ENCODE results near the gene CEP72.

Gene CEP72

GRCh38 chr5:640461-641330, 28.6 kb downstream of the CEP72 start:
- no peak for DNase-seq

GRCh38 chr5:641331-641765, 29.2 kb downstream of the CEP72 start:
- no peak for DNase-seq

GRCh38 chr5:642481-642880, 30.3 kb downstream of the CEP72 start:
- no peak for DNase-seq

GRCh38 chr5:643351-643801, 31.2 kb downstream of the CEP72 start:
- no peak for DNase-seq

- no peak for DNase-seq
Measured at GRCh38 chr5:643811-644271, 31.7 kb downstream of the CEP72 start.

- DNase-seq: no peak
Measured at GRCh38 chr5:644509-644908, 32.4 kb downstream of the CEP72 start.

GRCh38 chr5:644971-645370, 32.8 kb downstream of the CEP72 start:
- DNase-seq: no peak

GRCh38 chr5:645421-645820, 33.3 kb downstream of the CEP72 start:
- DNase-seq: no peak

- no peak for DNase-seq
Measured at GRCh38 chr5:646396-647201, 34.5 kb downstream of the CEP72 start.

GRCh38 chr5:647311-647710, 35.2 kb downstream of the CEP72 start:
- no peak for DNase-seq

- DNase-seq: no peak
Measured at GRCh38 chr5:647727-648126, 35.6 kb downstream of the CEP72 start.

GRCh38 chr5:651296-652022, 39.3 kb downstream of the CEP72 start:
- no peak for DNase-seq

- DNase-seq: no peak
Measured at GRCh38 chr5:652023-652515, 39.9 kb downstream of the CEP72 start.

GRCh38 chr5:652773-653350, 40.7 kb downstream of the CEP72 start:
- DNase-seq: no peak

- no peak for DNase-seq
Measured at GRCh38 chr5:654071-654778, 42.1 kb downstream of the CEP72 start.

GRCh38 chr5:655406-655805, 43.3 kb downstream of the CEP72 start:
- DNase-seq: no peak

- no peak for DNase-seq
Measured at GRCh38 chr5:657570-657969, 45.4 kb downstream of the CEP72 start.

GRCh38 chr5:658103-658502, 46.0 kb downstream of the CEP72 start:
- no peak for DNase-seq

- DNase-seq: no peak
Measured at GRCh38 chr5:659496-660263, 47.5 kb downstream of the CEP72 start.

GRCh38 chr5:660491-661030, 48.4 kb downstream of the CEP72 start:
- no peak for DNase-seq

Measured in cerebellar nuclear complex (tissue), 1 donor.